Calu3 (cell line): ENCODE results near the gene MC3R. TPM values are rescaled to one million over a fixed set of nuclear protein-coding genes. Genes with fewer than 3 reads are reported as not detected.

ENCODE experiments used
- BruUV-seq: library from RNA; stranded (reverse); fragments of 400-500 nt; replicated peaks from 2 replicates; lab custom pipeline; 2021; lab: Mats Ljungman, UMichigan
- CTCF ChIA-PET: fragments of 300-600 bp; sonication (Branson Sonifier 250); formaldehyde crosslinking; loops from one replicate; lab custom pipeline; 2022; ENCODE audit warnings: antibody characterized with exemption; lab: Charles Lee
- DNase-seq: peaks from one replicate; pipeline ENCODE4 v3.0.0; 2022
- H3K27ac Mint-ChIP-seq: one replicate; pipeline ENCODE4 v1.8.0; 2022; ENCODE audit warnings: mixed read lengths; ENCODE audit not compliant: unreplicated experiment
- H3K27me3 Mint-ChIP-seq: one replicate; pipeline ENCODE4 v1.8.0; 2022; ENCODE audit warnings: mixed read lengths; ENCODE audit not compliant: unreplicated experiment
- H3K36me3 Mint-ChIP-seq: one replicate; pipeline ENCODE4 v1.8.0; 2022; ENCODE audit warnings: mild to moderate bottlenecking, moderate library complexity, mixed read lengths; ENCODE audit not compliant: insufficient read depth, unreplicated experiment
- H3K4me1 Mint-ChIP-seq: one replicate; pipeline ENCODE4 v1.8.0; 2022; ENCODE audit warnings: mild to moderate bottlenecking, low read depth, mixed read lengths; ENCODE audit not compliant: unreplicated experiment
- H3K4me3 Mint-ChIP-seq: one replicate; pipeline ENCODE4 v1.8.0; 2022; ENCODE audit warnings: mild to moderate bottlenecking, low read depth, moderate library complexity, mixed read lengths; ENCODE audit not compliant: unreplicated experiment
- H3K9me3 Mint-ChIP-seq: one replicate; pipeline ENCODE4 v1.8.0; 2022; ENCODE audit warnings: low read depth, mixed read lengths; ENCODE audit not compliant: unreplicated experiment
- intact Hi-C: fragments of 100-400 bp; cut with micrococcal nuclease; formaldehyde crosslinking; loops from one replicate; pipeline ENCODE4 v1.10.0; 2022; ENCODE audit not compliant: unreplicated experiment
- total RNA-seq: library from RNA; stranded (reverse); gene quantifications from 2 replicates; pipeline ENCODE4 v1.2.3, GENCODE V29; 2022
- TF ChIP-seq, protein P1 (sequence below): fragments of 200-600 bp; IDR thresholded peaks from one replicate; pipeline ENCODE4 v1.8.0; 2022; ENCODE audit warnings: antibody characterized with exemption; ENCODE audit not compliant: unreplicated experiment

The MC3R gene
- total RNA-seq, 1 experiment from 2014 or later: not detected

DNA sequence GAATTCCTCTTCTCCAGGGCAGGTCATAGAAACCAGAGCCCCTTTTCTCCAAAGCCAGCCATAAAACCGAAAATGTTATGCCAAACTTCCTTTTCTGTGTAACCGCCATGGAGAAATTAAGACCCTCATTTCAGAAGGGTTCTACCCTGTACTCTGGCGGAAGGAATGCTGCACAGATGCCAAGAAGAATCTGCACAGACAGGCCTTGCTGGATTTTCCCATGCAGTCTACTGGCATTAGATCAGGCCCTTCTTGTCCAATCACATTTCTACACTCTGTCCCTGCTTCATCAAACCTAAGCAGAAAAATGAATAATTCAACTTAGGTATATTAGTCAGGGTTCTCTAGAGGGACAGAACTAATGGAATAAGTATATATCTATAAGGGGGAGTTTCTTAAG is 43.2 kb upstream of the MC3R start:
- no peaks in the 10 kb centered on the region for H3K36me3 Mint-ChIP-seq
- no peak overlapping the region for H3K4me3 Mint-ChIP-seq
- no peaks in the 10 kb centered on the region for H3K27me3 Mint-ChIP-seq
- no peak for DNase-seq
- peaks cover 13% of the 10 kb centered on the region for H3K9me3 Mint-ChIP-seq
- TF ChIP-seq, protein P1, sequence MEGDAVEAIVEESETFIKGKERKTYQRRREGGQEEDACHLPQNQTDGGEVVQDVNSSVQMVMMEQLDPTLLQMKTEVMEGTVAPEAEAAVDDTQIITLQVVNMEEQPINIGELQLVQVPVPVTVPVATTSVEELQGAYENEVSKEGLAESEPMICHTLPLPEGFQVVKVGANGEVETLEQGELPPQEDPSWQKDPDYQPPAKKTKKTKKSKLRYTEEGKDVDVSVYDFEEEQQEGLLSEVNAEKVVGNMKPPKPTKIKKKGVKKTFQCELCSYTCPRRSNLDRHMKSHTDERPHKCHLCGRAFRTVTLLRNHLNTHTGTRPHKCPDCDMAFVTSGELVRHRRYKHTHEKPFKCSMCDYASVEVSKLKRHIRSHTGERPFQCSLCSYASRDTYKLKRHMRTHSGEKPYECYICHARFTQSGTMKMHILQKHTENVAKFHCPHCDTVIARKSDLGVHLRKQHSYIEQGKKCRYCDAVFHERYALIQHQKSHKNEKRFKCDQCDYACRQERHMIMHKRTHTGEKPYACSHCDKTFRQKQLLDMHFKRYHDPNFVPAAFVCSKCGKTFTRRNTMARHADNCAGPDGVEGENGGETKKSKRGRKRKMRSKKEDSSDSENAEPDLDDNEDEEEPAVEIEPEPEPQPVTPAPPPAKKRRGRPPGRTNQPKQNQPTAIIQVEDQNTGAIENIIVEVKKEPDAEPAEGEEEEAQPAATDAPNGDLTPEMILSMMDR: no peak
- no TSS peak for BruUV-seq
- no peaks in the 10 kb centered on the region for H3K4me1 Mint-ChIP-seq
- CTCF ChIA-PET: no interaction called here
- intact Hi-C loops: no loop called here
- H3K27ac Mint-ChIP-seq: no peak overlapping the region

DNA sequence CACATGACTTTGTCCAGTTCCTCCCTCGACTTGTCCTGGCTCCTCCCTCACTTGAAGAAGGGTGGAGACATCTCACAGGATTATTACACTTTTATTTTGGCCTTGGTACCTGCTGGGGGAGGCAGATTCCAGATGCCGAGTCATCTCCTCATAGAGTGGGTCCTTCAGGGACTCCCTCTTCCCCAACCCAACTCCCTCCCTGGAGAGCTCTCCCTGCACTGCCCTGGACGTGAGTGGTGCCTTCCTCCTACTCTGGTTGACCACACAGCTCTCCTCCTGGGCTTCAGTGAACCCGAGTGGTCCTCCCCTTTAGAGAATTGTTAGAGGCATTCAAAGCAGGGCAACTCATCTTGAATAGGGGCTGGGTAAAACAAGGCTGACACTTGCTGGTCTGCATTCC is 40.9 kb upstream of the MC3R start:
- intact Hi-C loops: no loop called here
- CTCF ChIA-PET: no interaction called here
- TF ChIP-seq, protein P1: no peak
- H3K27ac Mint-ChIP-seq: no peak overlapping the region
- no peak overlapping the region for H3K4me3 Mint-ChIP-seq
- BruUV-seq: no TSS peak
- H3K4me1 Mint-ChIP-seq: no peaks in the 10 kb centered on the region
- no peak for DNase-seq
- no peaks in the 10 kb centered on the region for H3K36me3 Mint-ChIP-seq
- H3K9me3 Mint-ChIP-seq: peaks cover 8% of the 10 kb centered on the region
- H3K27me3 Mint-ChIP-seq: no peaks in the 10 kb centered on the region

DNA sequence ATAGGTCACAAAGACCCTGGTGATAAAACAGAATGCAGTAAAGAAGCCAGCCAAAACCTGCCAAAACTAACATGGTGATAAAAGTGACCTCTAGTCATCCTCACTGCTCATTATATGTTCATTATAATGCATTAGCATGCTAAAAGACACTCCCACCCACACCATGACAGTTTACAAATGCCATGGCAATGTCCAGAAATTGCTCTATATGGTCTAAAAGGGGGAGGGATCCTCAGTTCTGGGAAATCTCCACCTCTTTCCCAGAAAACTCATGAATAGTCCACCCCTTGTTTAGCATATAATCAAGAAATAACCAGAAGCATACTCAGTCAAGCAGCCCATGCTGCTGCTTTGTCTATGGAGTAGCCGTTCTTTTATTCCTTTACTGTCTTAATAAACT is 40.4 kb upstream of the MC3R start:
- TF ChIP-seq, protein P1: no peak
- Mint-ChIP-seq H3K4me3 (no peak overlapping the region), H3K27me3 (no peaks in the 10 kb centered on the region), H3K4me1 (no peaks in the 10 kb centered on the region), H3K36me3 (no peaks in the 10 kb centered on the region), H3K9me3 (peaks cover 8% of the 10 kb centered on the region), H3K27ac (no peak overlapping the region)
- BruUV-seq: no TSS peak
- intact Hi-C loops: no loop called here
- CTCF ChIA-PET: no interaction called here
- DNase-seq: no peak

DNA sequence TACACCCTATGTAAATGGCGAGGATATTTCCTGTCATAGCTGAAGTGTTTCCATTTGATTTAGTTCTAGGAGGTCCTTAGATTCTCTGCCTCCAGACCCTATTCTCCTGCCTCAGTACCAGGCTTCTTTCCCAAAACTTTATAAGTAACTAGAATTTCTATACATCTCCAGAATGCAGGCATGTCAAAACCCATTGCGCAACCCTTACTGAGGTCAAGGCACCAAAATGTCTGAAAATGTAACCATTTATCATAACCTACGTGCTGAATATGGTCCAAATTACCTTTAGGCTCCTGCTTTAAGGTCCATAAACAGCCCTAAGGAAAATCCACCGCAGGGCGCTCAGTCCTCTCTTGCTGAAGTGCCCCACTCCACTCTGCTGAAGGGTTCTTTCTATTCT is 37.5 kb upstream of the MC3R start:
- TF ChIP-seq, protein P1: no peak
- H3K27ac Mint-ChIP-seq: no peak overlapping the region
- BruUV-seq: no TSS peak
- DNase-seq: no peak
- peaks cover 14% of the 10 kb centered on the region for H3K27me3 Mint-ChIP-seq
- CTCF ChIA-PET: no interaction called here
- no peaks in the 10 kb centered on the region for H3K36me3 Mint-ChIP-seq
- intact Hi-C loops: no loop called here
- no peaks in the 10 kb centered on the region for H3K4me1 Mint-ChIP-seq
- H3K9me3 Mint-ChIP-seq: peaks cover 11% of the 10 kb centered on the region
- no peak overlapping the region for H3K4me3 Mint-ChIP-seq

DNA sequence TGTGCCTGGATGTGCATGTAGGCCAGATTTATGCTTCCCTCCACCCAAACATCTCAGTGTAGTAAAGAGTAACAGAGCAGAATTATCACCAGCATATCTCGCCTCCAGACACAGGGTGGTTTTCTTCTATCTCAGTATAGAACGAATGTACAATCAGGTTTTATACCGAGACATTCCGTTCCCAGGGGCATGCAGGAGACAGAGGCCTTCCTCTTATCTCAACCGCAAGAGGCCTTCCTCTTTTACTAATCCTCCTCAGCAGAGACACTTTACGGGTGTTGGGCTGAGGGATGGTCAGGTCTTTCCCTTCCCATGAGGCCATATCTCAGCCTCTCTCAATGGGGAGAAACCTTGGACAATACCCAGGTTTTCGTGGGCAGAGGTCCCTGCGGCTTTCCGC is 36.4 kb upstream of the MC3R start:
- Mint-ChIP-seq H3K27me3 (peaks cover 14% of the 10 kb centered on the region), H3K4me3 (no peak overlapping the region), H3K27ac (no peak overlapping the region), H3K4me1 (no peaks in the 10 kb centered on the region), H3K9me3 (peaks cover 11% of the 10 kb centered on the region), H3K36me3 (no peaks in the 10 kb centered on the region)
- CTCF ChIA-PET: no interaction called here
- TF ChIP-seq, protein P1: no peak
- no peak for DNase-seq
- BruUV-seq: no TSS peak
- intact Hi-C loops: no loop called here
